Mucosa of rectum (tissue), 2 donors: ENCODE results near the gene TM4SF18.
A peak's percentile ranks its signal among the peaks of the same experiment; 100 is the strongest.

Experiments used
- H3K27ac ChIP-seq, 2 donors: one replicate each; pipeline ENCODE4 v1.7.0; 2013; ENCODE audit warnings: inconsistent platforms in 2 of 2, low read depth in 2 of 2, low read length in 2 of 2
- H3K27me3 ChIP-seq, 2 donors: one replicate each; pipeline ENCODE4 v1.7.0; 2013; ENCODE audit warnings: low read length in 2 of 2; ENCODE audit not compliant: control insufficient read depth in 2 of 2, insufficient read depth in 2 of 2
- H3K36me3 ChIP-seq, 2 donors: one replicate each; pipeline ENCODE4 v1.7.0; 2013; ENCODE audit warnings: low read length in 2 of 2; ENCODE audit not compliant: control insufficient read depth in 2 of 2, insufficient read depth in 2 of 2
- H3K4me1 ChIP-seq, 2 donors: one replicate each; pipeline ENCODE4 v1.7.0; 2013; ENCODE audit warnings: low read length in 2 of 2, mild to moderate bottlenecking in 1 of 2; ENCODE audit not compliant: control insufficient read depth in 2 of 2, insufficient read depth in 2 of 2
- H3K4me3 ChIP-seq, 2 donors: one replicate each; pipeline ENCODE4 v1.7.0; 2013; ENCODE audit warnings: low read length in 2 of 2
- H3K9ac ChIP-seq, 2 donors: one replicate each; pipeline ENCODE4 v1.7.0; 2013; ENCODE audit warnings: low read length in 2 of 2, low read depth in 1 of 2, mild to moderate bottlenecking in 1 of 2
- H3K9me3 ChIP-seq, 2 donors: one replicate each; pipeline ENCODE4 v1.7.0; 2013; ENCODE audit warnings: low read length in 2 of 2; ENCODE audit not compliant: control insufficient read depth in 2 of 2
- donor health status: healthy.
- donor health status: Normal muscosa, but diverticular disease.

The TM4SF18 gene

DNA sequence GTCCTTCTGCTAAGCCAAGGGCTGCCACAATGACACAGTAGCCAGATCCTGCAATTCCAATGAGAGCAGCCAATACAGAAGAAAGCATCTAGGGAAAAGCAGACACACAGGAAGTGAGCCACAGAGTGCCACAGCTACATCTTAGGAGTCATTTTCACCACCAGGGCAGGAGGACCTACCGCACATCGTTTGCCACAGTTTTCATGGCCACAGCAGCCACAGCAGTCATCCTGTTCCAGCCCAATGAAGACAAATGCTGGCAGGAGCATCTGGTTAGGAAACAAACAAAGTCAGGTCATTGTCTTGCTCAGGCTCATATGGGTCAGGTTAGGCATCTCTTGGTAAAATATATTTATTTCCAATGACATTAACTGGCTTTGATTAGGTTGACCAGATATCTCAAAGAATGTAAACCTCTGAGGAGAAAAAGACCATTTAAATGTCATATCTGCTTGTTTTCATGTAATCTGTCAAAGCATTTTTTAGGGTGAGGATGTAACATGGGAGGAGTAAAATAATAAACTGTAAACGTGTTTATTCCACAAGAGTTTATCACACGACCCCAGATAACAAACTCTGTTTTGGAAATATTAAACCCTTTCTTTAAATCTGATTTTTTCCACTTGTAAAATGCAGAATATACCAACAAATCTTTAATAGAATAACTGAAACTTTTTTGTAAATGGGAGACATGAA, 42.2 kb upstream of the TM4SF18 start:
- H3K27ac ChIP-seq, result peak overlapping the region; percentile 0 to 28
- no peaks in the 10 kb centered on the region for H3K27me3 ChIP-seq
- H3K4me1 ChIP-seq, result peaks cover 20 to 34% of the 10 kb centered on the region in 2 donors
- no peak overlapping the region for H3K9ac ChIP-seq
- H3K36me3 ChIP-seq, result no peaks in the 10 kb centered on the region
- peak overlapping the region; percentile 2 to 78 for H3K4me3 ChIP-seq
- H3K9me3 ChIP-seq, result no peaks in the 10 kb centered on the region

DNA sequence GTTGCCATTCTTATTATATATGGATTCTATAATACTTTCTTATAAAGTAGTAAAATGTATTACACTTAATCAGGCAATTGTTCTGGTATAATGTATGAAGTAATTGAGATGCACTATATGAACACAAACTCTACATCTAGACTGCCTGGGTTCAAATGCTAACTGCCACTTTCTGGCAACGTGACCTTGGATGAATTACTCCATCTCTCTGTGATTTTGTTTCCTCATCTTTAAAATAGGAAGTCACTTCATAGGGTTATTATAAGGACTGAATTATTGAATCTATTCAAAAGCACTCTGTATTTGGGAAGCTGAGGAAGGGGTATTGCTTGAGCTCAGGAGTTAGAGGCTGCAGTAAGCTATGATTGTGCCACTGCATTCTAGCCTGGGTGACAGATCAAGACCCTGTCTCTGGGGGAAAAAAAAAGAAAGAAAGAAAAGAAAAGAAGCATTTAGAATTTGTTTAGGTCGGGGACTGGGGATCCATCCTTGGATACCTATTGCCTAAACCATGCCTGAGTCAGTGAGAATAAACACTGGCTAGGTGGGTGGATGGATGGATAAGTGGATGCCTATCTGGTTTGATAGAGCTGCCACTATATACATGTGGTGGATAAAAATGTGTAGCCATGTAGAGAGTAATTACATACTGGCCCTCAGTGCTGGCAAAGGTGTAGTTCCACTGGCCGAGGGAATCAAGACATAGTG, 41.5 kb upstream of the TM4SF18 start:
- Histone ChIP-seq H3K9me3 (no peaks in the 10 kb centered on the region), H3K4me1 (peaks cover 20 to 41% of the 10 kb centered on the region in 2 donors), H3K36me3 (no peaks in the 10 kb centered on the region), H3K9ac (no peak overlapping the region), H3K27me3 (no peaks in the 10 kb centered on the region), H3K4me3 (peak overlapping the region; percentile 2 to 78), H3K27ac (peak overlapping the region in 1 of 2 donors; percentile 0)

DNA sequence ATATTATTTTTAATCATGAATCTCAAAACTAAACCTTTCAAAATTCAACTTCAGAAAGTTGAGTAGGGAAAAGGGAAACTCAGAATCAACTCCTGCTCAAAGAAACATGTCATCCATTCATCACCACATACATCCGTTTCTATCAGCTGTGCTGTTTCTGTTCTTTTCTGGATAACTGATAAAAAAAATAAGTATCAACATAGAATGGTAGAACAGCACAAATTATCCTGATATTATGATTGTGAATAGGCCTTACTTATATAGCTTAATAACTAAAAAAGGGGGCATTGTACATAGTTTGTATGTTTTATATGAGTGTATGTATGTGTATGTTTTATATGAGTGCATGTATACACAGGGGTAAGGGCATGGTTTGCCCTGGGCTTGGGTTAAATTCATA, 41.0 kb upstream of the TM4SF18 start:
- no peak overlapping the region for H3K9ac ChIP-seq
- no peaks in the 10 kb centered on the region for H3K27me3 ChIP-seq
- peaks cover 22 to 45% of the 10 kb centered on the region in 2 donors for H3K4me1 ChIP-seq
- no peak overlapping the region for H3K4me3 ChIP-seq
- H3K36me3 ChIP-seq, result no peaks in the 10 kb centered on the region
- H3K27ac ChIP-seq, result no peak overlapping the region
- no peaks in the 10 kb centered on the region for H3K9me3 ChIP-seq

DNA sequence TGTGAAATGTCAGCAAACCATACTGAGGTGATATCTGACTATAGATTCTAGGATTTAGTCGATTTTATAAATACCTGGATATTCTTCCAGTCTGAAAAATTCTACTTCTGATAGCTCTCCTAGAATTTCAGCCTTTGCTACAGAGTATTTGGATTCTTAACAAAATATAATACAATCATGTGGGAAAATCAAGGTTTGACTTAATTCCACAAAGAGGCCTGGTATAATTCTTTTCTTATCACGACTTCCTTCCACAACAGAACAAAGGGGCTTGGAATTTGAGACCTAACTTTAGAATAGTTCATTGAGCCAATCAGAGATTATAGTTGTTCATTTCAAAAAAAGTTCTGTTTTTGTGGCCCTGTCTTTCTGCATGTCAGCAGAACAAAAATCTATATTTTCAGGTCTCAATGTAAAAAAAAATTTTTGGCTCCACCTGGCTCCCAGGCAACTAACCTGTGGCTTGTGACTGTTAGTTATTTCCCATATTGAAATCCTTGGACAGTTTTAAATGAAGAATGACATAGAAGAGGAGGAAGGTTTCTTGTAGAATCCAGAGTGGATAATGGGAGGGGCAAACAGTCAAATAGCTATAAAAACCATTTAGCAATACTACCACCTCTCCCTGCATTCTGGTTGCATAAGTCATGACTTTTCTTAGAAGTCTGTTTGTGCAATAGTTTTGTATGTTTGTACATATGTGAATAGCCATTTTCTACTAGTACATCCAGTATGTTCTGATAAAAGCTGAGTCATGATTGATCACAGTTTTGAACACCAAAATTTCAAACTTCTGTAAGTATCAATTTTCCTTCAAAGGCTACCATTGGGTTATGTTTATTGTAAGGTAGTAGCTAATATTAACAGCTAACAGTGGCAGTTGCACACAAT, 40.0 kb upstream of the TM4SF18 start:
- Histone ChIP-seq H3K27ac (no peak overlapping the region), H3K27me3 (no peaks in the 10 kb centered on the region), H3K4me3 (no peak overlapping the region), H3K36me3 (no peaks in the 10 kb centered on the region), H3K9ac (no peak overlapping the region), H3K9me3 (no peaks in the 10 kb centered on the region), H3K4me1 (peaks cover 23 to 46% of the 10 kb centered on the region in 2 donors)

DNA sequence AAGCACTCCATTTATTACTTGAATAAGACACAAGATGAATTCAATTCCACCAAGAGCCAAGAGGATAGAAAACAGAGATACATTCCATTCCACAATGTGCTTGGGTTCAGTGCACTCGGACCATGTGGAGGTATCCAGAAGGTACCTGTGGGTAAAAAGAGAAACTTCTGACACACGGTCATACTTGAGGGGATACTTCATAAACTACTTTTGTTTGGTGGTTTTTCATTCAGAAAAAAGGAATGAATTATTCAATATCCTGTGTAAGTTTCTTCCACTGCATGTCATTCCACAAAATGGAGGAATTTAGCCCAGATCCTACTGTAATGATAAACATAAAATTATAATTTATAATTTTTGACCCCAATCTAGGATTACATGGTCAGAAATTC, 38.3 kb upstream of the TM4SF18 start:
- Histone ChIP-seq H3K4me3 (no peak overlapping the region), H3K9me3 (no peaks in the 10 kb centered on the region), H3K27me3 (no peaks in the 10 kb centered on the region), H3K9ac (no peak overlapping the region), H3K27ac (no peak overlapping the region), H3K4me1 (peaks cover 14 to 45% of the 10 kb centered on the region in 2 donors), H3K36me3 (no peaks in the 10 kb centered on the region)

DNA sequence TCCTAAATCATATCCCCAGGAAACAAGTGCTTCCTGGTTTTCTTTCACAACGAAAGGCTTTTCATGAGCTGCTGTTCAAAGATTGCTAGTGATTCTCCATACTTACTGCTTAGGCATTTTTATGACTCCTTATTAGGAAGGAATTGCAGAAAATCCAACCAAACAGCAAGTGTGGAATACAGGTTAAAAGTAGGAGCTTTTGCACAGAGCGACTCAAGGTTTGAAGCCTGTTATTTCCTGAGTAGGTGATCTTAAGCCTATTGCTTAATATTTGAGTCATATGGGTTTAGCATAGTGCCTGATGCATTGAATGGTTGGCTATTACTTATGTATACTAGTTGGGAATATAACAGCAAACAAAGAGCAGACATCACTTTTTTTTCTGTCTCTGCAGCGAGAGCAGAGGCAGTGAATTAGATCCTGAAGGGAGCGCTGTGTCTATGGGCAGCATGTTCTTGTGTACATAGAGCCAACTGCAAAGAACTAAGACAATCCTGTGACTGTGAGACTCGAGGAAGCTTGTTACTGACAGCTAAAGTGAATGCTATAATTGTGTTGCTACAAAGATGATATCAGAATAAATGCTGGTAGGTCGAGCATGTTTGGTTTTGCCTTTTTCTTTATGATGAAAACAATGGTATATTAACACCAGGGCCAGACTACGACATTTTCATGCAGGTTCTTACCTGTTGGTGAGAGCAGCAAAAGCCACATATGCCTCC, 37.7 kb upstream of the TM4SF18 start:
- no peaks in the 10 kb centered on the region for H3K27me3 ChIP-seq
- no peak overlapping the region for H3K4me3 ChIP-seq
- H3K27ac ChIP-seq, result peak overlapping the region in 1 of 2 donors; percentile 21
- H3K9ac ChIP-seq, result no peak overlapping the region
- peaks cover 14 to 45% of the 10 kb centered on the region in 2 donors for H3K4me1 ChIP-seq
- no peaks in the 10 kb centered on the region for H3K36me3 ChIP-seq
- H3K9me3 ChIP-seq, result no peaks in the 10 kb centered on the region

DNA sequence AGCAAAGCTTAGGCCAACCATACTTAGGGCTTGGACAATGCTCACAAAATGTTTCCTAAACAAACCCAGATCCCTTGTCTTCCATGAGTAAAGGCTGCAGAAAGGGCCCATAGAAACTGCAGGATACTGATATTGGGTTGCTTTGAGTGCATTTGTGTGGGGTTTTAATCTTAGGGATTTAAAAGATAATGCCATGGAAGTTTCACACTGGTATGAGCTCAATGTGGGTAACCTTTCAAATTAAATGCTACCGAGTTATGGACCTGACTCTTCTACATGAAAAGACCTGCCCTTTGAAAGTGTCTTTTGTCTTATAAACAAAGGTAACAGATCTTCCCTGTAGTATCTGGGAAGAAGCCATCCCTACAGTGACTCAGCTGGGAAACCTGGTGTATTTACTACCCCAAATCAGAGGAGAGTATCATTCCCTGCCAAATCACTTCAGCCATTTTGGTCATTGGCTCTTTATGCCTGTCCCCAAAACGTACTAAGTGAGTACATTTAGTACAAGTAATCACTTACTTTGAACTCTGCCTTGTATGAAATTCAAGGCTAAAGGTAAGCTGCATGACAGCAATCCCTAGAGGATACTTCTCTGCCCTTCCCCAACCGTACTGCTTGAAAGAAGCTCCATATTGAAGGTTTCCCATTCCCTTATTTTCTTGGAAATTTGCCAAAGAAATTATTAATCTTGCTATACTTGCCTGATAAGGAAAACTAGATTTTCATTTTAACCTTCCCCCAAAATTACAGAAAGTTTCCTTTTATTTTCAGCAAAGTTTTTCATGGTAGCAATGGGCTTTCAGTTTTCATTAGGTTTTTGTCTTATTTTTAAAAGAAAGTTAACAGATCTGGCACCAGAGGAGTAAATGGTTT, 36.8 kb upstream of the TM4SF18 start:
- Histone ChIP-seq H3K9ac (no peak overlapping the region), H3K9me3 (no peaks in the 10 kb centered on the region), H3K27me3 (no peaks in the 10 kb centered on the region), H3K27ac (peak overlapping the region; percentile 34 to 69), H3K4me3 (peak overlapping the region in 1 of 2 donors; percentile 26), H3K36me3 (no peaks in the 10 kb centered on the region), H3K4me1 (peaks cover 14 to 48% of the 10 kb centered on the region in 2 donors)

DNA sequence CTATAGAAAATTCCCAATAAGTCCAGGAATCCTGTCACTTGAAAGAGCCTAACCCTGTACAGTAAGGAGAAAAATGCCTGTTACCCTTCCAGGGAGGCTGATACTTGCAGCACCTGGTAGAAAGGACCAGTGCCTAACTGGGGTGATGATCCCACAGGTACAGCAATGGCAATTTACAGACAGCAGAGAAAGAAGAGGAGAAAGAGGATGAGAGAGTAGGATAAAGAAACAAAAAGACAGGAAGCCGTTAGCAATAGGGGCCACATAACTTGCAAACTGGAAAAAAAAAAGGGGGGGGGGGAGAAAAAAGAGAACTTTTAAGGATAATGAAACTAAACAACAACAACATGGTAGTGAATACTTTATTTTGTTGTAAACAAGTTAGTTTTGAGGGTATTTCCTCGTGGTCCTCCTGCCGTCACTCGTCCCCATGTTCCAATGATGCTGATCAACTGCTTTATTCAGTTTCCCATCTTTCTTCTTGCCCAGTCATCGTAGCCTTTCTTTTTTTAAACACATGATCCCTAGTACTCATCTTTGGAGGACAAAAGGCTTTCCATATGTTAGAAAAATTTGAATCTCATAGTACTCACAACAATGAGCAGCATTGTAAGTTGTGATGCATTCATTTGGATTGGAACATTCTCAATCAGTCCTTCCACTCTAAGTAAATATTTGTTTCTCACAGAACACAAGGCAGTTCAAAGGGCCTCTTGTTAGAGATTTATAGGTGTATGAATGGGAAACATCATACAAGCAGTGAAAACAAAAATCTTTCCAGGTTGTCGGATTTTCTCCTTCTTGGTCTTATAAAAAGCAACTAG, 35.5 kb upstream of the TM4SF18 start:
- no peak overlapping the region for H3K4me3 ChIP-seq
- H3K27ac ChIP-seq, result peak overlapping the region; percentile 44 to 59
- peaks cover 14 to 48% of the 10 kb centered on the region in 2 donors for H3K4me1 ChIP-seq
- no peaks in the 10 kb centered on the region for H3K27me3 ChIP-seq
- H3K9me3 ChIP-seq, result no peaks in the 10 kb centered on the region
- H3K9ac ChIP-seq, result no peak overlapping the region
- H3K36me3 ChIP-seq, result no peaks in the 10 kb centered on the region
